Measurements from ENCODE around the gene SIK3.

The SIK3 gene

GRCh38 chr11:117064275-117064674, 34.0 kb downstream of the SIK3 start:
- Histone ChIP-seq H2AFZ (ENCODE audit: low read depth, low read length) (no peak overlapping the region), H3K4me1 (ENCODE audit: insufficient read depth, low read length) (no peaks in the 10 kb centered on the region), H3K9ac (ENCODE audit: low read depth, low read length) (no peak overlapping the region), H3K27ac (ENCODE audit: low read length) (no peak overlapping the region), H3K4me2 (ENCODE audit: insufficient read depth, low read length) (no peak overlapping the region), H3K4me3 (ENCODE audit: low read depth in 1 of 2, low read length in 2 of 2) (no peak overlapping the region), H4K20me1 (ENCODE audit: insufficient read depth, low read length) (peaks cover 28% of the 10 kb centered on the region; the same call in 1 of the 2 replicates), H3K9me3 (ENCODE audit: insufficient read depth, low read length, severe bottlenecking) (no peaks in the 10 kb centered on the region), H3K27me3 (ENCODE audit: insufficient read depth, low read length, poor library complexity) (no peaks in the 10 kb centered on the region), H3K36me3 (ENCODE audit: insufficient read depth, low read length) (no peaks in the 10 kb centered on the region), H3K79me2 (ENCODE audit: insufficient read depth, low read length) (peaks cover 54% of the 10 kb centered on the region)
- ATAC-seq (ENCODE audit: insufficient read depth, low read depth) (no peak), DNase-seq (no peak)
- TF ChIP-seq EZH2 (IDR thresholded peaks at IDR 0.05; ENCODE audit: borderline replicate concordance, low read depth, low read length, severe bottlenecking): no peak
- TF ChIP-seq, protein P1, sequence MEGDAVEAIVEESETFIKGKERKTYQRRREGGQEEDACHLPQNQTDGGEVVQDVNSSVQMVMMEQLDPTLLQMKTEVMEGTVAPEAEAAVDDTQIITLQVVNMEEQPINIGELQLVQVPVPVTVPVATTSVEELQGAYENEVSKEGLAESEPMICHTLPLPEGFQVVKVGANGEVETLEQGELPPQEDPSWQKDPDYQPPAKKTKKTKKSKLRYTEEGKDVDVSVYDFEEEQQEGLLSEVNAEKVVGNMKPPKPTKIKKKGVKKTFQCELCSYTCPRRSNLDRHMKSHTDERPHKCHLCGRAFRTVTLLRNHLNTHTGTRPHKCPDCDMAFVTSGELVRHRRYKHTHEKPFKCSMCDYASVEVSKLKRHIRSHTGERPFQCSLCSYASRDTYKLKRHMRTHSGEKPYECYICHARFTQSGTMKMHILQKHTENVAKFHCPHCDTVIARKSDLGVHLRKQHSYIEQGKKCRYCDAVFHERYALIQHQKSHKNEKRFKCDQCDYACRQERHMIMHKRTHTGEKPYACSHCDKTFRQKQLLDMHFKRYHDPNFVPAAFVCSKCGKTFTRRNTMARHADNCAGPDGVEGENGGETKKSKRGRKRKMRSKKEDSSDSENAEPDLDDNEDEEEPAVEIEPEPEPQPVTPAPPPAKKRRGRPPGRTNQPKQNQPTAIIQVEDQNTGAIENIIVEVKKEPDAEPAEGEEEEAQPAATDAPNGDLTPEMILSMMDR (IDR thresholded peaks at IDR 0.05; ENCODE audit: borderline replicate concordance, extremely low read depth, low read length, poor library complexity, severe bottlenecking): no peak

DNA sequence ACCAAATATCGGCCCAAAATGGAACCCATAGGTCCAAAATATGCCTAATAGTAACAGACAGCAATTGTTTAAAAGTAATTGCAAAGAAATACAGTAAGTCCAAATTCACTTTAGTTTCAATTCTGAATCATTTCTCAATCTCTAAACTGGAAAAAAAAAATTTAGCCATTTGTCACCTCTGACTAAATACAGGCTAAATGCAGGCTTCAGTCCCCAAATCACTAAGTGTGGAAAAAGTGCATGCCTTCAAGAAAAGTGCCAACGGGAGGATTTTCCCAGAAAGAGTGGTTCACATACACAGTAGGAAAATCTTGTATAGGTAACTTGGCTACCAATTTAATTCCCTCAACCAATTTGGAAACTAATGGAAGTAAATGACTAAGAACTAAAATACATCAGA, 35.7 kb downstream of the SIK3 start:
- no peak overlapping the region for H3K9ac ChIP-seq (ENCODE audit: low read depth, low read length)
- DNase-seq: no peak
- no peak for ATAC-seq (ENCODE audit: insufficient read depth, low read depth)
- no peaks in the 10 kb centered on the region for H3K36me3 ChIP-seq (ENCODE audit: insufficient read depth, low read length)
- no peaks in the 10 kb centered on the region for H3K9me3 ChIP-seq (ENCODE audit: insufficient read depth, low read length, severe bottlenecking)
- no peak overlapping the region for H3K27ac ChIP-seq (ENCODE audit: low read length)
- peaks cover 34% of the 10 kb centered on the region; the same call in 1 of the 2 replicates for H4K20me1 ChIP-seq (ENCODE audit: insufficient read depth, low read length)
- no peaks in the 10 kb centered on the region for H3K27me3 ChIP-seq (ENCODE audit: insufficient read depth, low read length, poor library complexity)
- no peaks in the 10 kb centered on the region for H3K4me1 ChIP-seq (ENCODE audit: insufficient read depth, low read length)
- H3K79me2 ChIP-seq (ENCODE audit: insufficient read depth, low read length): peaks cover 61% of the 10 kb centered on the region
- no peak overlapping the region for H3K4me3 ChIP-seq (ENCODE audit: low read depth in 1 of 2, low read length in 2 of 2)
- TF ChIP-seq, protein P1 (IDR thresholded peaks at IDR 0.05; ENCODE audit: borderline replicate concordance, extremely low read depth, low read length, poor library complexity, severe bottlenecking): no peak
- no peak for TF ChIP-seq EZH2 (IDR thresholded peaks at IDR 0.05; ENCODE audit: borderline replicate concordance, low read depth, low read length, severe bottlenecking)
- H2AFZ ChIP-seq (ENCODE audit: low read depth, low read length): no peak overlapping the region
- no peak overlapping the region for H3K4me2 ChIP-seq (ENCODE audit: insufficient read depth, low read length)

DNA sequence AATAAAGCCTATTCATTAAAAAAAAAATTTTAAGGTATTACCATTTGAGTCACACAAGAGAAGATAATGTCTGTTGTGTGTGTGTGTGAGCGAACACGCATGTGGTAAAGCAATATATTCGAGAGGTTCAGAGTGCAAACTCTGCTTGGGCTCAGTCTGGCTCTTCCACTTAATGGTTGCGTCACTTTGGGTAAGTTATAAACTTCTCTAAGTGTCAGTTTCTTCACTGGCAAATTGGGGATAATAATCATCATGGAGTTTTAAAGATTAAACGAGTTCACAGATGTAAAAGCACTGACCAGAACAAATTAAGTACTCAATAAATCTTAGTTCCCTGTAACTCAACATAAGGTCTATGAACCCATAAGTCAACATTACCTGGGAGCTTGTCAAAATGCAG, 37.0 kb downstream of the SIK3 start:
- no peak for TF ChIP-seq EZH2 (IDR thresholded peaks at IDR 0.05; ENCODE audit: borderline replicate concordance, low read depth, low read length, severe bottlenecking)
- TF ChIP-seq, protein P1 (IDR thresholded peaks at IDR 0.05; ENCODE audit: borderline replicate concordance, extremely low read depth, low read length, poor library complexity, severe bottlenecking): no peak
- Histone ChIP-seq H4K20me1 (ENCODE audit: insufficient read depth, low read length) (peaks cover 37% of the 10 kb centered on the region; the same call in 1 of the 2 replicates), H2AFZ (ENCODE audit: low read depth, low read length) (no peak overlapping the region), H3K9me3 (ENCODE audit: insufficient read depth, low read length, severe bottlenecking) (no peaks in the 10 kb centered on the region), H3K27me3 (ENCODE audit: insufficient read depth, low read length, poor library complexity) (no peaks in the 10 kb centered on the region), H3K79me2 (ENCODE audit: insufficient read depth, low read length) (peaks cover 66% of the 10 kb centered on the region), H3K4me3 (ENCODE audit: low read depth in 1 of 2, low read length in 2 of 2) (no peak overlapping the region), H3K36me3 (ENCODE audit: insufficient read depth, low read length) (no peaks in the 10 kb centered on the region), H3K4me1 (ENCODE audit: insufficient read depth, low read length) (no peaks in the 10 kb centered on the region), H3K27ac (ENCODE audit: low read length) (no peak overlapping the region), H3K4me2 (ENCODE audit: insufficient read depth, low read length) (no peak overlapping the region), H3K9ac (ENCODE audit: low read depth, low read length) (no peak overlapping the region)
- ATAC-seq (ENCODE audit: insufficient read depth, low read depth) (no peak), DNase-seq (no peak)
